Dendritic cell treated with granulocyte-macrophage colony-stimulating factor and Interleukin-4, amounts not matched to agents 40 ng/mL and 50 ng/mL, for 4 days (primary cell): ENCODE measurements around the gene CPO.

Source experiments
- H3K27ac Mint-ChIP-seq: one replicate; pipeline ENCODE4 v1.8.0; 2022; ENCODE audit warnings: mild to moderate bottlenecking, mixed read lengths
- H3K27me3 Mint-ChIP-seq: one replicate; pipeline ENCODE4 v1.8.0; 2022; ENCODE audit warnings: mild to moderate bottlenecking, mixed read lengths
- H3K36me3 Mint-ChIP-seq: one replicate; pipeline ENCODE4 v1.8.0; 2022; ENCODE audit warnings: low read depth, mixed read lengths
- H3K4me1 Mint-ChIP-seq: one replicate; pipeline ENCODE4 v1.8.0; 2022; ENCODE audit warnings: low read depth, mixed read lengths
- H3K4me3 Mint-ChIP-seq: one replicate; pipeline ENCODE4 v1.8.0; 2022; ENCODE audit warnings: mild to moderate bottlenecking, moderate library complexity, mixed read lengths
- H3K9me3 Mint-ChIP-seq: one replicate; pipeline ENCODE4 v1.8.0; 2022; ENCODE audit warnings: mixed read lengths
- intact Hi-C: fragments of 100-400 bp; cut with micrococcal nuclease; formaldehyde crosslinking; loops from one replicate; pipeline ENCODE4 v1.15.0; 2022

Gene CPO

GRCh38 chr2:206981739-206982340 is 42.5 kb downstream of the CPO start:
- H3K4me3 Mint-ChIP-seq = no peak overlapping the region
- H3K27ac Mint-ChIP-seq = no peak overlapping the region
- intact Hi-C loops = loop anchor here (2.0 to 10.0 kb wide), 3 partner anchors 177 to 493 kb away; no protein-coding TSS in a partner anchor
- no peaks in the 10 kb centered on the region for H3K27me3 Mint-ChIP-seq
- no peaks in the 10 kb centered on the region for H3K36me3 Mint-ChIP-seq
- H3K9me3 Mint-ChIP-seq = no peaks in the 10 kb centered on the region
- peaks cover 23% of the 10 kb centered on the region for H3K4me1 Mint-ChIP-seq

- Mint-ChIP-seq H3K27ac (no peak overlapping the region), H3K27me3 (no peaks in the 10 kb centered on the region), H3K4me1 (peaks cover 23% of the 10 kb centered on the region), H3K9me3 (no peaks in the 10 kb centered on the region), H3K4me3 (no peak overlapping the region), H3K36me3 (no peaks in the 10 kb centered on the region)
- intact Hi-C loops = loop anchor here (2.0 to 10.0 kb wide), 3 partner anchors 178 to 492 kb away; no protein-coding TSS in a partner anchor
These were observed 43.1 kb downstream of the CPO start for GRCh38 chr2:206982360-206982955.

- peaks cover 23% of the 10 kb centered on the region for H3K4me1 Mint-ChIP-seq
- intact Hi-C loops = loop anchor here (2.0 to 10.0 kb wide), 3 partner anchors 179 to 491 kb away; no protein-coding TSS in a partner anchor
- H3K36me3 Mint-ChIP-seq = no peaks in the 10 kb centered on the region
- no peaks in the 10 kb centered on the region for H3K27me3 Mint-ChIP-seq
- H3K27ac Mint-ChIP-seq = no peak overlapping the region
- no peak overlapping the region for H3K4me3 Mint-ChIP-seq
- H3K9me3 Mint-ChIP-seq = no peaks in the 10 kb centered on the region
These were observed 44.0 kb downstream of the CPO start for GRCh38 chr2:206983161-206983859.

GRCh38 chr2:206984206-206984605 is 44.9 kb downstream of the CPO start:
- no peaks in the 10 kb centered on the region for H3K36me3 Mint-ChIP-seq
- no peak overlapping the region for H3K4me3 Mint-ChIP-seq
- H3K9me3 Mint-ChIP-seq = no peaks in the 10 kb centered on the region
- H3K27me3 Mint-ChIP-seq = no peaks in the 10 kb centered on the region
- intact Hi-C loops = loop anchor here (5.0 to 10.0 kb wide), 2 partner anchors 179 to 292 kb away; no protein-coding TSS in a partner anchor
- H3K4me1 Mint-ChIP-seq = peaks cover 26% of the 10 kb centered on the region
- H3K27ac Mint-ChIP-seq = no peak overlapping the region

GRCh38 chr2:206986943-206987342 is 47.6 kb downstream of the CPO start:
- H3K4me1 Mint-ChIP-seq = peaks cover 23% of the 10 kb centered on the region
- H3K36me3 Mint-ChIP-seq = no peaks in the 10 kb centered on the region
- no peaks in the 10 kb centered on the region for H3K27me3 Mint-ChIP-seq
- H3K4me3 Mint-ChIP-seq = no peak overlapping the region
- H3K27ac Mint-ChIP-seq = no peak overlapping the region
- intact Hi-C loops = loop anchor here (10.0 kb wide), 1 partner anchor 182 kb away; no protein-coding TSS in a partner anchor
- H3K9me3 Mint-ChIP-seq = no peaks in the 10 kb centered on the region

- intact Hi-C loops = loop anchor here (10.0 kb wide), 1 partner anchor 183 kb away; no protein-coding TSS in a partner anchor
- Mint-ChIP-seq H3K36me3 (no peaks in the 10 kb centered on the region), H3K4me3 (no peak overlapping the region), H3K27me3 (no peaks in the 10 kb centered on the region), H3K9me3 (no peaks in the 10 kb centered on the region), H3K27ac (no peak overlapping the region), H3K4me1 (peaks cover 14% of the 10 kb centered on the region)
These were observed 48.5 kb downstream of the CPO start for GRCh38 chr2:206987810-206988209.

- H3K4me1 Mint-ChIP-seq = peaks cover 12% of the 10 kb centered on the region
These were observed 49.6 kb downstream of the CPO start for GRCh38 chr2:206988884-206989283.

GRCh38 chr2:206989311-206989710 is 50.0 kb downstream of the CPO start:
- H3K27me3 Mint-ChIP-seq = no peaks in the 10 kb centered on the region
- no peaks in the 10 kb centered on the region for H3K9me3 Mint-ChIP-seq
- peak overlapping the region; percentile 17 for H3K4me3 Mint-ChIP-seq
- no peaks in the 10 kb centered on the region for H3K36me3 Mint-ChIP-seq
- intact Hi-C loops = loop anchor here (10.0 kb wide), 1 partner anchor 185 kb away; no protein-coding TSS in a partner anchor
- no peak overlapping the region for H3K27ac Mint-ChIP-seq
- H3K4me1 Mint-ChIP-seq = peaks cover 12% of the 10 kb centered on the region

More at GRCh38 chr2:206988884-206989283, 49.6 kb downstream of the CPO start:
- no peak overlapping the region for H3K4me3 Mint-ChIP-seq
- H3K27ac Mint-ChIP-seq = no peak overlapping the region
- H3K9me3 Mint-ChIP-seq = no peaks in the 10 kb centered on the region
- intact Hi-C loops = loop anchor here (10.0 kb wide), 1 partner anchor 184 kb away; no protein-coding TSS in a partner anchor
- H3K36me3 Mint-ChIP-seq = no peaks in the 10 kb centered on the region
- no peaks in the 10 kb centered on the region for H3K27me3 Mint-ChIP-seq

GRCh38 chr2:206990360-206990759 is 51.0 kb downstream of the CPO start:
- peaks cover 12% of the 10 kb centered on the region for H3K4me1 Mint-ChIP-seq
- intact Hi-C loops = loop anchor here (10.0 kb wide), 1 partner anchor 194 kb away; no protein-coding TSS in a partner anchor
- H3K9me3 Mint-ChIP-seq = no peaks in the 10 kb centered on the region
- no peak overlapping the region for H3K4me3 Mint-ChIP-seq
- H3K27ac Mint-ChIP-seq = no peak overlapping the region
- no peaks in the 10 kb centered on the region for H3K27me3 Mint-ChIP-seq
- H3K36me3 Mint-ChIP-seq = no peaks in the 10 kb centered on the region

- H3K36me3 Mint-ChIP-seq = no peaks in the 10 kb centered on the region
- H3K4me3 Mint-ChIP-seq = no peak overlapping the region
- H3K9me3 Mint-ChIP-seq = no peaks in the 10 kb centered on the region
- intact Hi-C loops = loop anchor here (10.0 kb wide), 1 partner anchor 194 kb away; no protein-coding TSS in a partner anchor
- no peak overlapping the region for H3K27ac Mint-ChIP-seq
- no peaks in the 10 kb centered on the region for H3K27me3 Mint-ChIP-seq
- H3K4me1 Mint-ChIP-seq = peaks cover 12% of the 10 kb centered on the region
These were observed 51.8 kb downstream of the CPO start for GRCh38 chr2:206991070-206991469.

- Mint-ChIP-seq H3K4me3 (no peak overlapping the region), H3K4me1 (peaks cover 12% of the 10 kb centered on the region), H3K36me3 (no peaks in the 10 kb centered on the region), H3K27me3 (no peaks in the 10 kb centered on the region), H3K9me3 (no peaks in the 10 kb centered on the region), H3K27ac (no peak overlapping the region)
- intact Hi-C loops = loop anchor here (10.0 kb wide), 1 partner anchor 191 kb away; no protein-coding TSS in a partner anchor
These were observed 54.1 kb downstream of the CPO start for GRCh38 chr2:206993396-206993911.

GRCh38 chr2:206993964-206994363 is 54.6 kb downstream of the CPO start:
- intact Hi-C loops = loop anchor here (10.0 kb wide), 1 partner anchor 191 kb away; no protein-coding TSS in a partner anchor
- Mint-ChIP-seq H3K36me3 (no peaks in the 10 kb centered on the region), H3K4me1 (peaks cover 11% of the 10 kb centered on the region), H3K27me3 (no peaks in the 10 kb centered on the region), H3K4me3 (no peak overlapping the region), H3K9me3 (no peaks in the 10 kb centered on the region), H3K27ac (no peak overlapping the region)

GRCh38 chr2:206996556-206997065 is 57.3 kb downstream of the CPO start:
- Mint-ChIP-seq H3K4me3 (no peak overlapping the region), H3K27me3 (no peaks in the 10 kb centered on the region), H3K9me3 (peaks cover 12% of the 10 kb centered on the region), H3K4me1 (peaks cover 6% of the 10 kb centered on the region), H3K36me3 (no peaks in the 10 kb centered on the region), H3K27ac (no peak overlapping the region)
- intact Hi-C loops = loop anchor here (10.0 kb wide), 1 partner anchor 188 kb away; no protein-coding TSS in a partner anchor
